ENCODE measurements around the gene RFLNA. TPM values are rescaled to one million over a fixed set of nuclear protein-coding genes. Genes with fewer than 3 reads are reported as not detected.

RFLNA gene
- total RNA-seq, 2 donors from 2014 or later, result 0.26 TPM; not detected in 1

GRCh38 chr12:124279846-124280360 lies 15.0 kb upstream of the RFLNA start:
- ATAC-seq, result no peak

GRCh38 chr12:124281309-124281708 lies 13.6 kb upstream of the RFLNA start:
- H3K9me3 ChIP-seq, result peaks cover 0 to 9% (median 0%) of the 10 kb centered on the region in 3 donors
- DNase-seq (no peak), ATAC-seq (no peak)
- no peak overlapping the region for H3K4me3 ChIP-seq
- intact Hi-C loops (cut with DNase I), result no loop called here
- TF ChIP-seq POLR2A (IDR thresholded peaks at IDR 0.05), result no peak
- no peak for TF ChIP-seq CTCF (IDR thresholded peaks at IDR 0.05)
- H3K36me3 ChIP-seq (replicated peaks in 1 of 2; ENCODE audit: insufficient read depth in 1 of 2, low read depth in 2 of 2), result no peaks in the 10 kb centered on the region
- no peak overlapping the region for H3K27ac ChIP-seq
- H3K27me3 ChIP-seq, result no peaks in the 10 kb centered on the region
- H3K4me1 ChIP-seq, result no peaks in the 10 kb centered on the region
- WGBS, 2 donors, result 93 to 97% methylated on average over 2 of the region's 2 CpGs

More at GRCh38 chr12:124279846-124280360, 15.0 kb upstream of the RFLNA start:
- WGBS, 2 donors, result 23 to 60% methylated on average over 2 to 18 of the region's 19 CpGs
- H3K27me3 ChIP-seq, result no peaks in the 10 kb centered on the region
- TF ChIP-seq POLR2A (IDR thresholded peaks at IDR 0.05), result no peak
- no peak for TF ChIP-seq CTCF (IDR thresholded peaks at IDR 0.05)
- intact Hi-C loops (cut with DNase I), result no loop called here
- H3K27ac ChIP-seq, result no peak overlapping the region
- H3K4me3 ChIP-seq, result no peak overlapping the region
- no peaks in the 10 kb centered on the region for H3K4me1 ChIP-seq
- H3K9me3 ChIP-seq, result peaks cover 0 to 7% (median 0%) of the 10 kb centered on the region in 3 donors
- no peak for DNase-seq
- no peaks in the 10 kb centered on the region for H3K36me3 ChIP-seq (replicated peaks in 1 of 2; ENCODE audit: insufficient read depth in 1 of 2, low read depth in 2 of 2)

- no peaks in the 10 kb centered on the region for H3K27me3 ChIP-seq
- H3K36me3 ChIP-seq (replicated peaks in 1 of 2; ENCODE audit: insufficient read depth in 1 of 2, low read depth in 2 of 2), result no peaks in the 10 kb centered on the region
- DNase-seq (no peak), ATAC-seq (no peak)
- no peak for TF ChIP-seq CTCF (IDR thresholded peaks at IDR 0.05)
- no peak for TF ChIP-seq POLR2A (IDR thresholded peaks at IDR 0.05)
- H3K4me1 ChIP-seq, result no peaks in the 10 kb centered on the region
- no peak overlapping the region for H3K4me3 ChIP-seq
- peaks cover 0 to 9% (median 0%) of the 10 kb centered on the region in 3 donors for H3K9me3 ChIP-seq
- no peak overlapping the region for H3K27ac ChIP-seq
- WGBS, 2 donors, result 83 to 87% methylated on average over 5 of the region's 5 CpGs
- intact Hi-C loops (cut with DNase I), result no loop called here
These were observed 12.6 kb upstream of the RFLNA start for GRCh38 chr12:124282287-124282686.

- WGBS, 2 donors, result 19 to 27% methylated on average over 7 of the region's 7 CpGs
- H3K27ac ChIP-seq, result no peak overlapping the region
- no peaks in the 10 kb centered on the region for H3K4me1 ChIP-seq
- H3K36me3 ChIP-seq (replicated peaks in 1 of 2; ENCODE audit: insufficient read depth in 1 of 2, low read depth in 2 of 2), result no peaks in the 10 kb centered on the region
- H3K27me3 ChIP-seq, result no peaks in the 10 kb centered on the region
- TF ChIP-seq CTCF (IDR thresholded peaks at IDR 0.05) (no peak), POLR2A (IDR thresholded peaks at IDR 0.05) (no peak)
- ATAC-seq (no peak), DNase-seq (no peak)
- peaks cover 0 to 9% (median 0%) of the 10 kb centered on the region in 3 donors for H3K9me3 ChIP-seq
- H3K4me3 ChIP-seq, result no peak overlapping the region
- intact Hi-C loops (cut with DNase I), result no loop called here
These were observed 11.6 kb upstream of the RFLNA start for GRCh38 chr12:124283326-124283725.

- WGBS, 2 donors, result 80 to 88% methylated on average over 5 of the region's 5 CpGs
- intact Hi-C loops (cut with DNase I), result no loop called here
- ATAC-seq (no peak), DNase-seq (no peak)
- Histone ChIP-seq H3K4me1 (no peaks in the 10 kb centered on the region), H3K36me3 (replicated peaks in 1 of 2; ENCODE audit: insufficient read depth in 1 of 2, low read depth in 2 of 2) (no peaks in the 10 kb centered on the region), H3K9me3 (peaks cover 0 to 9% (median 0%) of the 10 kb centered on the region in 3 donors), H3K27me3 (no peaks in the 10 kb centered on the region), H3K27ac (no peak overlapping the region), H3K4me3 (no peak overlapping the region)
- no peak for TF ChIP-seq POLR2A (IDR thresholded peaks at IDR 0.05)
- TF ChIP-seq CTCF (IDR thresholded peaks at IDR 0.05), result no peak
These were observed 10.5 kb upstream of the RFLNA start for GRCh38 chr12:124284368-124284767.

Data from body of pancreas (tissue), 4 donors.